Kidney (tissue), 14 donors: ENCODE data around the gene PNLIPRP2. TPM values are rescaled to one million over a fixed set of nuclear protein-coding genes. Genes with fewer than 3 reads are reported as not detected.

Source experiments
- DNase-seq, 5 donors: peaks; one replicate each; pipeline ENCODE4 v3.0.0-alpha.2; 2013 to 2020
- FAIRE-seq: peaks from 2 replicates; lab custom pipeline; 2012; peaks lifted over from hg19 to GRCh38; lab: Jason Lieb, UNC
- H3K27ac ChIP-seq, 2 donors: one replicate each; pipeline ENCODE4 v1.7.0; 2013; ENCODE audit warnings: low read depth in 2 of 2, low read length in 2 of 2, inconsistent platforms in 1 of 2
- H3K27me3 ChIP-seq: one replicate; pipeline ENCODE4 v1.7.1; 2013; ENCODE audit warnings: low read length, inconsistent platforms; ENCODE audit not compliant: control insufficient read depth, insufficient read depth
- H3K36me3 ChIP-seq, 3 donors: one replicate each; pipeline versions ENCODE4 v1.7.0 to v1.7.1; 2013; ENCODE audit warnings: low read length in 3 of 3, control low read depth in 1 of 3, inconsistent platforms in 1 of 3; ENCODE audit not compliant: insufficient read depth in 3 of 3, control insufficient read depth in 2 of 3
- H3K4me1 ChIP-seq, 3 donors: one replicate each; pipeline versions ENCODE4 v1.7.0 to v1.7.1; 2013; ENCODE audit warnings: low read length in 3 of 3, inconsistent platforms in 1 of 3, low read depth in 1 of 3; ENCODE audit not compliant: control insufficient read depth in 2 of 3, insufficient read depth in 2 of 3
- H3K4me3 ChIP-seq, 3 donors: one replicate each; pipeline versions ENCODE4 v1.7.0 to v1.8.1; 2013; ENCODE audit warnings: low read length in 3 of 3, control low read depth in 1 of 3, inconsistent platforms in 1 of 3
- H3K9ac ChIP-seq, 3 donors: one replicate each; pipeline versions ENCODE4 v1.7.0 to v1.7.1; 2013; ENCODE audit warnings: low read length in 3 of 3, control low read depth in 1 of 3, inconsistent platforms in 1 of 3
- H3K9me3 ChIP-seq, 3 donors: one replicate each; pipeline versions ENCODE4 v1.7.0 to v1.7.1; 2013; ENCODE audit warnings: low read length in 3 of 3, control low read depth in 1 of 3, inconsistent platforms in 1 of 3; ENCODE audit not compliant: control insufficient read depth in 2 of 3, insufficient read depth in 1 of 3
- CTCF ChIP-seq: IDR thresholded peaks from 3 replicates; pipeline ENCODE4 v1.5.1; 2012; ENCODE audit warnings: mild to moderate bottlenecking, moderate library complexity, borderline replicate concordance; ENCODE audit not compliant: insufficient read depth; ENCODE audit errors: extremely low read depth
- intact Hi-C: fragments of 100-400 bp; cut with DNase I; formaldehyde crosslinking; loops from one replicate; pipeline ENCODE4 v1.11.1; 2022
- polyA plus RNA-seq: library from polyadenylated mRNA; stranded (reverse); fragments of 350-450 nt; fragmentation: Illumina TruSeq; extraction: RNeasy Lipid Tissue Mini Kit (QIAGEN cat#74804); gene quantifications from one replicate; pipeline ENCODE4 v1.2.3, GENCODE V29; 2014; ENCODE audit warnings: low read depth, low replicate concordance; ENCODE audit not compliant: insufficient read depth
- total RNA-seq: library from RNA; stranded (reverse); fragmentation: NEBNext Ultra II Directional; extraction: Animal tissue kit (Norgen Biotek cat#: 25700); gene quantifications from one replicate; pipeline ENCODE4 v1.2.1, GENCODE V29; 2021
- donor health status: control.
- donor health status: control.
- donor health status: control.
- donor health status: control.
- donor health status: control.
- donor health status: DM: yes; HTN: yes; CAD: no.
- donor health status: Normal renal cell carcinoma (clear cell type).

The PNLIPRP2 gene
- total and polyA plus RNA-seq, 2 donors from 2014 or later: not detected

GRCh38 chr10:116694243-116694926 lies 73.6 kb downstream of the PNLIPRP2 start:
- Histone ChIP-seq H3K27me3 (no peaks in the 10 kb centered on the region), H3K9me3 (no peaks in the 10 kb centered on the region), H3K4me3 (peak overlapping the region in 1 of 3 donors; percentile 19), H3K9ac (no peak overlapping the region), H3K36me3 (peaks cover 2 to 12% (median 9%) of the 10 kb centered on the region in 3 donors), H3K27ac (peak overlapping the region; percentile 33 to 41), H3K4me1 (peaks cover 0 to 20% (median 13%) of the 10 kb centered on the region in 3 donors)
- no peak for FAIRE-seq
- no peak for TF ChIP-seq CTCF
- intact Hi-C loops: no loop called here
- DNase-seq: peak in 4 of 5 donors; percentile 69 to 89 (median 82)

Other genes with a start within 250 kb of the PNLIPRP2 start
- not detected for gene PNLIPRP3, start 193.1 kb upstream of the PNLIPRP2 start, total RNA-seq
- gene PNLIPRP3, start 193.1 kb upstream of the PNLIPRP2 start, polyA plus RNA-seq: not detected
- gene PNLIP, start 75.0 kb upstream of the PNLIPRP2 start, total RNA-seq: not detected
- gene PNLIP, start 75.0 kb upstream of the PNLIPRP2 start, polyA plus RNA-seq: not detected
- gene PNLIPRP1, start 30.0 kb upstream of the PNLIPRP2 start, total RNA-seq: not detected
- not detected for gene PNLIPRP1, start 30.0 kb upstream of the PNLIPRP2 start, polyA plus RNA-seq
- gene HSPA12A, start 121.6 kb downstream of the PNLIPRP2 start, total RNA-seq: 33.5 TPM
- 18.9 TPM for gene HSPA12A, start 121.6 kb downstream of the PNLIPRP2 start, polyA plus RNA-seq
- gene ENO4, start 228.5 kb downstream of the PNLIPRP2 start, total RNA-seq: 1.2 TPM
- 0.52 TPM for gene ENO4, start 228.5 kb downstream of the PNLIPRP2 start, polyA plus RNA-seq